ENCODE results near the gene SDC1.
"Not testable (repeated sequence)": the region's sequence is repeated elsewhere in the genome, so short reads cannot be mapped to it uniquely, and the experiment has no call there.

The SDC1 gene

DNA sequence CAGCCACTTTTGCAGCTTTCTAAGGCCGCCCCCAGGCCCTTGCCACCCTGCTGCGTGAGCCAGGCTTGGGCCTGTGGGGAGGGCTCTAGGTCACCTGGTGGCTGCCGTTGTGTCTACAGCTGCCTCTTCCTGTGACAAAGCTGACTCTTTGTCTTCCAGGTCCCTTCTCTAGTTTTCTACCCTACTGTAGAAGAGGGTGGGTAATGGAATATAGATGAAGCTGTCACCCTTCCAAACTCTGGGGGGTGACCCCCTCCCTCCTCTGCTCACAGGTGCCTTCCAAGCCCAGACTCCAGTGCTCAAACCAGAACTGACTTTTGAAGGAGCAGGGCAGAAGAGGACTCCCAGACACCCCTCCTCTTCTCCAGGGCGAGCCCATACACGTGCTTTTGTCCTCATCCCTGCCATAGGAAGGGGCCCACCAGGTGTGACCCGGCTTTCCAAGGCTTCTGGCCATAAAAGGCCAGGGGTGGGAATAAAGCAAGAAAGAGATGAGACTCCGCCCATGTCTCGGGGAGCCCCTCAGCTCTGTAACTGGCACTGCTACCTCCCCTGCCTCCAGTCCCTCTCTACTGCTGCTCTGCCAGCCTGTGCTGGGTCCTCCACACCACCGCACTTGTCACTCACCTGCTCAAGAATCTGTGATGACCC, 17.9 kb upstream of the SDC1 start:
- H3K4me3 ChIP-seq (ENCODE audit: low read length): no peak overlapping the region
- no CpG with 5 or more reads among the region's 9 CpGs for WGBS (ENCODE audit: insufficient coverage, insufficient read length)
- no peaks in the 10 kb centered on the region for H3K27me3 ChIP-seq (ENCODE audit: control insufficient read depth, insufficient read depth, low read length)
- H3K4me1 ChIP-seq (ENCODE audit: control insufficient read depth, insufficient read depth, low read length): no peaks in the 10 kb centered on the region
- no peaks in the 10 kb centered on the region for H3K9me3 ChIP-seq (ENCODE audit: control insufficient read depth, insufficient read depth, low read length)
- H3K36me3 ChIP-seq (ENCODE audit: control insufficient read depth, insufficient read depth, low read length): no peaks in the 10 kb centered on the region
- DNase-seq (ENCODE audit: low read depth, low spot score): no peak
- no peak overlapping the region for H3K27ac ChIP-seq (ENCODE audit: low read length)

DNA sequence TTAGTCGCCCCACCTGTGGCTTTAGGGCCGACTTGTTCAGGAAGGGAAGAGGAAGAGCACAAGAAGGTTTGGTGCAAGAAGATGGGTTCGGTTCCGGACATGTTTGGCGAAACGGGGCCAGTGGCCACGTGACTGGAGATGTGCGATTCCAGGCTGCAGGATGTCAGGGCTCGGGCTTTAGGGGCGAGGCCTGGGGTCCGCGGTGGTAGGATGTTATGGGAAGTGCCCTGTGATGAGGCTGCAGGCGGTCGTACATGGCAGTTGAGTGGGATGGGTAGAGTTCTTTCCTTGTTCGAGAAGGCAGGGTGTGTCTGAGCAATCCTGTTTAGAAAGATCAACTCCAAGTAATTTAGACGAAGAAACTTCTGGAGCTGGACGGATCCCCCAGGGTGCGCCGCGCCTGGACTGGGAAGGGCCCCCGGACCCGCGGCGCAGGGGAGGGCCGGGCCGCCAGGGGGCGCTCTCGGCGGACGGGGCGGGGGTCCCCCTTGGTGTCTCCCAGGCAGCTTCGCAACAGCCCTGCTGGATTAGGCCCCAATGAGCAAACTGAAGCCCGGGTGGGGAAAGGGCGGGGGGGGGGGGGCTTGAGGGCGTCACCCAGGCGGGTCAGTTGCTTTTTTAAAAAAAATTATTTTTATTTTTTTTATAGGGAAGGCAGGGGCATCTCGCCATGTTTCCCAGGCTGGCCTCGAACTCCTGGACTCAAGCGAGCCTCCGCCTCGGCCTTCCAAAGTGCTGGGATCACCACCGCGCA, 17.2 kb upstream of the SDC1 start:
- no peaks in the 10 kb centered on the region for H3K36me3 ChIP-seq (ENCODE audit: control insufficient read depth, insufficient read depth, low read length)
- H3K4me1 ChIP-seq (ENCODE audit: control insufficient read depth, insufficient read depth, low read length): no peaks in the 10 kb centered on the region
- H3K27ac ChIP-seq (ENCODE audit: low read length): no peak overlapping the region
- no CpG with 5 or more reads among the region's 43 CpGs for WGBS (ENCODE audit: insufficient coverage, insufficient read length)
- H3K27me3 ChIP-seq (ENCODE audit: control insufficient read depth, insufficient read depth, low read length): no peaks in the 10 kb centered on the region
- H3K4me3 ChIP-seq (ENCODE audit: low read length): no peak overlapping the region
- no peaks in the 10 kb centered on the region for H3K9me3 ChIP-seq (ENCODE audit: control insufficient read depth, insufficient read depth, low read length)
- no peak for DNase-seq (ENCODE audit: low read depth, low spot score)

DNA sequence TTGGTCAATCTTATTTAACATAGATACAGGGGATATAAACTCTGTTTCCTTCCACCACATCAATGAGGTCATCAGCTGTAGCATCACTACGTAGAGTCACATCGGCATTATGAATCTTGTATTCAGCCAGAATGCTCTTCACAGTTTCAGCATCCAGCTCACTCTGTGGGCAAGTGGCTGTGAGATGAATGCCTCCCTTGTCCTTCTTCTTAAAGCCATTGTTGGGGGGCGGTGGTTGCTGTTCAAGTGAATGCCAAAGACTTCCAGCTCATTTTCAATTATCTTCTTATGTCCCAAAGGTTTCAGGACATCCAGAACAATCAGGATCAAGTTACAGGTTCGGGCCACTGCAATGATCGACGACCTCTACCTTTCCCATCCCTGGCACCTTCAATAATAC, 15.4 kb upstream of the SDC1 start:
- not testable (repeated sequence) for H3K27me3 ChIP-seq (ENCODE audit: control insufficient read depth, insufficient read depth, low read length); DNase-seq (ENCODE audit: low read depth, low spot score); H3K4me3 ChIP-seq (ENCODE audit: low read length); H3K27ac ChIP-seq (ENCODE audit: low read length); H3K4me1 ChIP-seq (ENCODE audit: control insufficient read depth, insufficient read depth, low read length); H3K9me3 ChIP-seq (ENCODE audit: control insufficient read depth, insufficient read depth, low read length); H3K36me3 ChIP-seq (ENCODE audit: control insufficient read depth, insufficient read depth, low read length)
- WGBS (ENCODE audit: insufficient coverage, insufficient read length): no CpG with 5 or more reads among the region's 6 CpGs

DNA sequence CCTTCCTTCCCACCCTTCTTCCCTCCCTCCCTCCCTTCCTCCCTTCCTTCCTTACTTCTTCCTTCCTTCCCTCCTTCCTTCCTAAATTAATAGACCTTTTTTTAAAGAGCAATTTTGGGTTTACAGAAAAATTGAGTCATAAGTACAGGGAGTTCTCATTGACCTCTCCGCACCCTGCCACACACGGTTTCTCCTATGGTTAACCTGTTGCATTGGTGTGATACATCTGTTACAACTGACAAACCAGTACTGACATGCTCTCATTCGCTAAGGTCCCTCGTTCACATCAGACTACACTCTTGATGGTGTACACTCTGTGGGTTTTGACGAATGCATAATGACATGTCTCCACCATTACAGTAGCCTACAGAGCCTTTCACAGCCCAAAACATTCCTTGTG, 11.6 kb upstream of the SDC1 start:
- Histone ChIP-seq H3K27ac (ENCODE audit: low read length) (no peak overlapping the region), H3K4me3 (ENCODE audit: low read length) (no peak overlapping the region), H3K9me3 (ENCODE audit: control insufficient read depth, insufficient read depth, low read length) (no peaks in the 10 kb centered on the region), H3K27me3 (ENCODE audit: control insufficient read depth, insufficient read depth, low read length) (no peaks in the 10 kb centered on the region), H3K4me1 (ENCODE audit: control insufficient read depth, insufficient read depth, low read length) (peaks cover 4% of the 10 kb centered on the region; the same call in 1 of the 2 replicates), H3K36me3 (ENCODE audit: control insufficient read depth, insufficient read depth, low read length) (no peaks in the 10 kb centered on the region)
- no CpG with 5 or more reads among the region's 5 CpGs for WGBS (ENCODE audit: insufficient coverage, insufficient read length)
- DNase-seq (ENCODE audit: low read depth, low spot score): no peak

DNA sequence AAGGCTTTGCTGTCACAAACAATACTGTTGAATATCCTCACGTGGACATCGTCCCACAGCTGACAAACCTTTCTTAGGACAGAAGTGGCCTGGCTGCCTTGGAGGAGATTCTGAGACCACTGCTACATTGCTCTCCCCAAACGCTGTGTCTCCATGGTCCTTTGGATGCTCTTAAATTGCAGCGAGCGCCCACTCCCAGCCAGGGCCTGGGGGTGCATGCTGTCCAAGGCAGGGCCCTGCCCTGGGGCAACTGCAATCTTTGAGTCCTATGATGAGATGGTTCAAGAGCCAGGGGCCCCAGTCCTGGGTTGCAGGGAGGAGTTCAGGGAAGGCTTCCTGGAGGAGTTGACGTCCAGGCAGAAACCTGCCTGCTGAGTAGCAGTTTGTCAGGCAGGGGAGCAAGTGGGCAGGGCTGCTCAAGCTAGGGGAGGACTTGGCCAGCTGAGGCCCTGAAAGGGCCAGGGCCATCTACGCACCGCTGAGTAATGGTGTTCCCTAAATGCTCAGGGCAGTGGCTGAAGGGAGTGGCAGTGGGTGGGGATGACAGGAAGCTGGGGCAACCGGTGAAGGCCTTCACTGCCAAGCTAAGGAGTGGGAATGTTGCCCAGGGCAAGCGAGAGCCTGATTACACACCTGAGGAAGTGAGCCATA, 10.8 kb upstream of the SDC1 start:
- Histone ChIP-seq H3K9me3 (ENCODE audit: control insufficient read depth, insufficient read depth, low read length) (no peaks in the 10 kb centered on the region), H3K4me1 (ENCODE audit: control insufficient read depth, insufficient read depth, low read length) (peaks cover 4% of the 10 kb centered on the region; the same call in 1 of the 2 replicates), H3K27ac (ENCODE audit: low read length) (no peak overlapping the region), H3K27me3 (ENCODE audit: control insufficient read depth, insufficient read depth, low read length) (no peaks in the 10 kb centered on the region), H3K36me3 (ENCODE audit: control insufficient read depth, insufficient read depth, low read length) (no peaks in the 10 kb centered on the region), H3K4me3 (ENCODE audit: low read length) (no peak overlapping the region)
- no CpG with 5 or more reads among the region's 10 CpGs for WGBS (ENCODE audit: insufficient coverage, insufficient read length)
- no peak for DNase-seq (ENCODE audit: low read depth, low spot score)

DNA sequence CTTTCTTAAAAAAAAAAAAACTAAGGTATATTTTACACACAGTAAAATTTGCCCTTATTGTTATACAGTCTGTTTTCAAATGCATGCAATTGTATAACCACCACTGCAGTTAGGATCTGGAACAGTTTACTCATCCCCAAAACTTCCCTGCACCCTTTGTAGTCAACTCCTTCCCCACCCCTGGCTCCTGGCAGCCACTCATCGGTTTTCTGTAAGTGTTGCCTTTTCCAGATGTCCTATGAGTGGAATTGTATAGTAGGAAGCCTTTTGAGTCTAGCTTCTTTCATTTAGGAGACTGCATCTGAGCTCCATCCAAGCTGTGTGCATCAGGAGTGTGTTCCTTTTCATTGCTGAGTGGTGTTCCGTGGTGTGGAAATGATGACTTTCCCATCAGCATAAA, 9.7 kb upstream of the SDC1 start:
- not testable (repeated sequence) for H3K27me3 ChIP-seq (ENCODE audit: control insufficient read depth, insufficient read depth, low read length); H3K27ac ChIP-seq (ENCODE audit: low read length); DNase-seq (ENCODE audit: low read depth, low spot score); H3K4me3 ChIP-seq (ENCODE audit: low read length); H3K9me3 ChIP-seq (ENCODE audit: control insufficient read depth, insufficient read depth, low read length); H3K36me3 ChIP-seq (ENCODE audit: control insufficient read depth, insufficient read depth, low read length); H3K4me1 ChIP-seq (ENCODE audit: control insufficient read depth, insufficient read depth, low read length)
- WGBS (ENCODE audit: insufficient coverage, insufficient read length): no CpG with 5 or more reads among the region's 2 CpGs

DNA sequence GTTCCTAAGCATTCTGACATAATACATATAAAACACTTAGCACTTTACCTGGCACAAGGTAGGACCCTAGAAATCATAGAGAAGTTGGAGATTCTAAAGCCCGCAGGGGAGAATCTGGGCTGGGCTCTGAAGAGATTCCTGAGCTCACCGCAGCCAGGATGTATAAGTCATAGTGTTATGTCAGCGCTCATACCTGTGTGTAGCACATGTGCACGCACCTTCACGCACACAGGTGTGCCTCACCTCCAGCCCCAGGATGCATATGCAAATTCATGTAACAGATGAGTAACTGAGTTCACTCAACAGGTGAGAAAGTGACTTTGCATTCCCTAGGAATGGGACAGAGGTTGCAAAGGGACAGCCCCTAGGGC, 7.9 kb upstream of the SDC1 start:
- Histone ChIP-seq H3K9me3 (ENCODE audit: control insufficient read depth, insufficient read depth, low read length) (no peaks in the 10 kb centered on the region), H3K4me1 (ENCODE audit: control insufficient read depth, insufficient read depth, low read length) (peaks cover 4% of the 10 kb centered on the region; the same call in 1 of the 2 replicates), H3K27ac (ENCODE audit: low read length) (no peak overlapping the region), H3K27me3 (ENCODE audit: control insufficient read depth, insufficient read depth, low read length) (no peaks in the 10 kb centered on the region), H3K4me3 (ENCODE audit: low read length) (no peak overlapping the region), H3K36me3 (ENCODE audit: control insufficient read depth, insufficient read depth, low read length) (no peaks in the 10 kb centered on the region)
- WGBS (ENCODE audit: insufficient coverage, insufficient read length): no CpG with 5 or more reads among the region's 5 CpGs
- DNase-seq (ENCODE audit: low read depth, low spot score): no peak

DNA sequence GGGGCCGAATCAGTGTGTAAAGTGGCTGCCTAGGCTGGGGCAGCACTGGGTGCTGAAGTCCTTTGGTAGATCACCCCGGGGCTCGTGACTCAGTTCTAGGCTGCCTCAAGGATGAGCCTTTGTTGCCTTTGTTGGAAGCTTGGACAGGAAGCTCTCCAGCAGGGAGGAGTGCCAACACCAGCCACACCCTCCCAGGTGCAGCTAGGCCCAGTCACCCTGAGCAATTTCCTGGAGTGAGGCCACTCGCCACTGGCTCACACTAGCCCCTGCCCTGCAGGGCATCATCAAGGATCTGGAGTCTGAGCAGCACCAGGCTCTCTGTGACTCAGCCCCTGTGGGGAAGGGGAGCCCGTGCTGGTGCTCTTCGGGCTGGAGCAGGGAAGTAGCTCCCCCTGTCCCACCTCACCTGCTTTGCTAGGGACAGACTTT, 6.7 kb upstream of the SDC1 start:
- Histone ChIP-seq H3K4me3 (ENCODE audit: low read length) (no peak overlapping the region), H3K4me1 (ENCODE audit: control insufficient read depth, insufficient read depth, low read length) (peaks cover 4% of the 10 kb centered on the region; the same call in 1 of the 2 replicates), H3K27me3 (ENCODE audit: control insufficient read depth, insufficient read depth, low read length) (no peaks in the 10 kb centered on the region), H3K27ac (ENCODE audit: low read length) (no peak overlapping the region), H3K9me3 (ENCODE audit: control insufficient read depth, insufficient read depth, low read length) (no peaks in the 10 kb centered on the region), H3K36me3 (ENCODE audit: control insufficient read depth, insufficient read depth, low read length) (no peaks in the 10 kb centered on the region)
- DNase-seq (ENCODE audit: low read depth, low spot score): no peak
- WGBS (ENCODE audit: insufficient coverage, insufficient read length): no CpG with 5 or more reads among the region's 6 CpGs

DNA sequence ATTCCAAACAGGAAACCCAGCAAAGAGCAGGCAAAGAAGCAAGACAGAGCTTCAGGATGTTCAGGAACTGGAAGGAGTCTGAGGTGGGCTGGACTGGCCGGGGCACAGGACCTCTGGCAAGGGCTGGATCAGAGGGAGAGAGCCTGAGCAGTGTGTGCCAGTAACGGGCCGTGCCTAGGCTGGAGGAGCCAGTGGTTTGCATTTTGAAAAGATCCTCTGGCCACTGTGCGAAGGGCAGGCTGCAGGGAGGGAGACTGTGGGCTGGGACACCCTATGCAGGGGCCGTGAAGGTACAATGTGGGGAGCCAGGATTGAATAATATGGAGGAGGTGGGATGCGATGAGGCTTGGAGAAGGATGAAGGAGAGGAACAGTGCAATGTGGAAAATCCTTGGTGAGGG, 6.2 kb upstream of the SDC1 start:
- no peak overlapping the region for H3K4me3 ChIP-seq (ENCODE audit: low read length)
- no peak overlapping the region for H3K27ac ChIP-seq (ENCODE audit: low read length)
- H3K9me3 ChIP-seq (ENCODE audit: control insufficient read depth, insufficient read depth, low read length): no peaks in the 10 kb centered on the region
- DNase-seq (ENCODE audit: low read depth, low spot score): no peak
- no peaks in the 10 kb centered on the region for H3K36me3 ChIP-seq (ENCODE audit: control insufficient read depth, insufficient read depth, low read length)
- H3K27me3 ChIP-seq (ENCODE audit: control insufficient read depth, insufficient read depth, low read length): no peaks in the 10 kb centered on the region
- WGBS (ENCODE audit: insufficient coverage, insufficient read length): 100% methylated on average over 1 of the region's 6 CpGs
- H3K4me1 ChIP-seq (ENCODE audit: control insufficient read depth, insufficient read depth, low read length): peaks cover 6% of the 10 kb centered on the region; the same call in 1 of the 2 replicates

DNA sequence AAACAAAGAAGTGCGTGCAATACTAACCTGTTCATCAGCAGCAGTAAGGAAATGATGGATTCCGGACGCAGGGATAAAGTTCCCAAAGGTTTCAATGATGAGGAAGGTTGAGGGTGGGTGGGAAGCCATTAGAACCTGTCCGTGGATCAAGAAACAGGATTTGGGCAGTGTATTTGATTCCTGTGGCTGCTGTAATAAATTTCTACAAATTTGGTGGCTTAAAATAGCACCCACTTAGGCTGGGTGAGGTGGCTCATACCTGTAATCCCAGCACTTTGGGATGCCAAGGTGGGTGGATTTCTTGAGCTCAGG, 5.1 kb upstream of the SDC1 start:
- DNase-seq (ENCODE audit: low read depth, low spot score): no peak
- no CpG with 5 or more reads among the region's 4 CpGs for WGBS (ENCODE audit: insufficient coverage, insufficient read length)

More for the DNA sequence above, 5.1 kb upstream of the SDC1 start:
- peaks cover 7% of the 10 kb centered on the region; the same call in 1 of the 2 replicates for H3K4me1 ChIP-seq (ENCODE audit: control insufficient read depth, insufficient read depth, low read length)
- H3K9me3 ChIP-seq (ENCODE audit: control insufficient read depth, insufficient read depth, low read length): no peaks in the 10 kb centered on the region
- H3K36me3 ChIP-seq (ENCODE audit: control insufficient read depth, insufficient read depth, low read length): no peaks in the 10 kb centered on the region
- H3K27me3 ChIP-seq (ENCODE audit: control insufficient read depth, insufficient read depth, low read length): no peaks in the 10 kb centered on the region
- H3K27ac ChIP-seq (ENCODE audit: low read length): no peak overlapping the region
- no peak overlapping the region for H3K4me3 ChIP-seq (ENCODE audit: low read length)

Data from iPS DF 6.9 (cell line).